Thyroid gland (tissue), 4 donors: ENCODE measurements around the gene ISLR.
"Not testable (repeated sequence)": the region's sequence is repeated elsewhere in the genome, so short reads cannot be mapped to it uniquely, and the experiment has no call there.

Source experiments
- POLR2A ChIP-seq, 2 donors: fragments of 450-650 bp; IDR thresholded peaks; one replicate each; pipeline ENCODE4 v1.6.1; 2017; ENCODE audit warnings: antibody characterized with exemption in 2 of 2, mild to moderate bottlenecking in 2 of 2, moderate library complexity in 1 of 2
- TF ChIP-seq, protein P1 (sequence below), 6 experiments: fragments of 200-600 bp in 3 of 6; fragments of 450-650 bp in 3 of 6; sonication (generic) in 3 of 6; IDR thresholded peaks; one replicate each; pipeline ENCODE4 v1.5.1; 2016 to 2019; ENCODE audit warnings: antibody characterized with exemption in 6 of 6, mild to moderate bottlenecking in 2 of 6, inconsistent platforms in 1 of 6, moderate library complexity in 1 of 6

DNA sequence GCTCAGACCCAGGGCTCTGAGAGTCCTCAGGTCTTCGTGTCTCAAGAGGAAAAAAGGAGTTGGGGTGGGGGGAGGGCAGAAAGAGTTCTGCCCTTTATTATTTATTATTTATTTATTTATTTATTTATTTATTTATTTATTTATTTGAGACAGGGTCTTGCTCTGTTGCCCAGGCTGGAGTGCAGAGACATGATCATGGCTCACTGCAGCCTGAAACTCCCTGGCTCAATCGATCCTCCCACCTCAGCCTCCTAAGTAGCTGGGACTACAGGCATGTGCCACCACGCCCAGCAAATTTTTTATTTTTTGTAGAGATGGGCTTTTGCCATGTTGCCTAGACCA lies 11.3 kb upstream of the ISLR start:
- TF ChIP-seq, protein P1, sequence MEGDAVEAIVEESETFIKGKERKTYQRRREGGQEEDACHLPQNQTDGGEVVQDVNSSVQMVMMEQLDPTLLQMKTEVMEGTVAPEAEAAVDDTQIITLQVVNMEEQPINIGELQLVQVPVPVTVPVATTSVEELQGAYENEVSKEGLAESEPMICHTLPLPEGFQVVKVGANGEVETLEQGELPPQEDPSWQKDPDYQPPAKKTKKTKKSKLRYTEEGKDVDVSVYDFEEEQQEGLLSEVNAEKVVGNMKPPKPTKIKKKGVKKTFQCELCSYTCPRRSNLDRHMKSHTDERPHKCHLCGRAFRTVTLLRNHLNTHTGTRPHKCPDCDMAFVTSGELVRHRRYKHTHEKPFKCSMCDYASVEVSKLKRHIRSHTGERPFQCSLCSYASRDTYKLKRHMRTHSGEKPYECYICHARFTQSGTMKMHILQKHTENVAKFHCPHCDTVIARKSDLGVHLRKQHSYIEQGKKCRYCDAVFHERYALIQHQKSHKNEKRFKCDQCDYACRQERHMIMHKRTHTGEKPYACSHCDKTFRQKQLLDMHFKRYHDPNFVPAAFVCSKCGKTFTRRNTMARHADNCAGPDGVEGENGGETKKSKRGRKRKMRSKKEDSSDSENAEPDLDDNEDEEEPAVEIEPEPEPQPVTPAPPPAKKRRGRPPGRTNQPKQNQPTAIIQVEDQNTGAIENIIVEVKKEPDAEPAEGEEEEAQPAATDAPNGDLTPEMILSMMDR (IDR thresholded peaks at IDR 0.05), result not testable (repeated sequence)
- not testable (repeated sequence) for TF ChIP-seq POLR2A (IDR thresholded peaks at IDR 0.05)
